HepG2 (cell line): ENCODE results near the gene MARK4. TPM values are rescaled to one million over a fixed set of nuclear protein-coding genes. Genes with fewer than 3 reads are reported as not detected.
A peak's percentile ranks its signal among the peaks of the same experiment; 100 is the strongest.

Source experiments
- ETV5 ChIP-seq: IDR thresholded peaks from 2 replicates; pipeline ENCODE4 v1.6.1; 2018; ENCODE audit warnings: missing biosample characterization, missing genetic modification reagents, inconsistent platforms, borderline replicate concordance
- HMG20B ChIP-seq: conservative IDR thresholded peaks from 2 replicates; pipeline ENCODE4 v1.6.1; 2016; ENCODE audit warnings: missing genetic modification reagents, missing compliant biosample characterization
- HNRNPLL ChIP-seq: fragments of 200-400 bp; formaldehyde crosslinking; IDR thresholded peaks from 2 replicates; pipeline ENCODE4 v1.6.1; 2017; ENCODE audit warnings: mild to moderate bottlenecking, low read depth, low read length; ENCODE audit not compliant: poor library complexity, severe bottlenecking
- HOXA9 ChIP-seq: sonication (generic); formaldehyde crosslinking; IDR thresholded peaks from 2 replicates; pipeline ENCODE4 v1.8.1; 2022; ENCODE audit warnings: missing genetic modification reagents, mild to moderate bottlenecking, moderate library complexity, borderline replicate concordance
- KLF15 ChIP-seq: sonication (generic); formaldehyde crosslinking; IDR thresholded peaks from 2 replicates; pipeline ENCODE4 v1.8.1; 2023; ENCODE audit warnings: borderline replicate concordance, mild to moderate bottlenecking, inconsistent platforms, missing genetic modification reagents, mixed read lengths
- RAD21 ChIP-seq: fragments of 450-650 bp; formaldehyde crosslinking; IDR thresholded peaks from 2 replicates; pipeline ENCODE4 v1.5.0; 2020; ENCODE audit warnings: mild to moderate bottlenecking
- RFX5 ChIP-seq: IDR thresholded peaks from 2 replicates; pipeline ENCODE4 v1.6.1; 2011; ENCODE audit warnings: low read depth, low read length, improper control_type of control experiment
- STAG1 ChIP-seq: sonication (generic); formaldehyde crosslinking; IDR thresholded peaks from 2 replicates; pipeline ENCODE4 v1.4.0; 2020; ENCODE audit warnings: missing genetic modification reagents
- ZEB1 ChIP-seq: IDR thresholded peaks from 2 replicates; pipeline ENCODE4 v1.6.1; 2012; ENCODE audit warnings: mild to moderate bottlenecking, low read depth, inconsistent platforms; ENCODE audit not compliant: insufficient replicate concordance
- ZNF879 ChIP-seq: sonication (generic); formaldehyde crosslinking; IDR thresholded peaks from 2 replicates; pipeline ENCODE4 v1.8.1; 2023; ENCODE audit warnings: missing genetic modification reagents
- polyA plus RNA-seq, 8 experiments: library from polyadenylated mRNA; depleted of rRNA in 3 of 8; stranded (reverse) in 7 of 8; unstranded in 1 of 8; fragments of >200 nt; fragmentation: Illumina TruSeq in 4 of 8; extraction: Trizol in 4 of 8; gene quantifications; 2 replicates each; pipeline versions ENCODE4 v1.2.1 to v1.2.3, GENCODE V29; 2011 to 2016; ENCODE audit warnings: low read depth in 4 of 8, missing spikeins in 1 of 8, mixed read lengths in 1 of 8; ENCODE audit not compliant: insufficient read depth in 1 of 8
- total RNA-seq, 5 experiments: library from RNA; depleted of rRNA; stranded (reverse); fragments of >200 nt; fragmentation: Illumina TruSeq; extraction: Trizol; gene quantifications; 2 replicates each; pipeline ENCODE4 v1.2.3, GENCODE V29; 2016; ENCODE audit warnings: low read depth in 1 of 5
- TF ChIP-seq, protein P1 (sequence below): sonication (generic); formaldehyde crosslinking; IDR thresholded peaks from 2 replicates; pipeline ENCODE4 v1.4.0; 2020; ENCODE audit warnings: mild to moderate bottlenecking, missing genetic modification reagents
- TF ChIP-seq, protein P2 (sequence below): sonication (generic); formaldehyde crosslinking; IDR thresholded peaks from 2 replicates; pipeline ENCODE4 v1.8.0; 2022; ENCODE audit warnings: mild to moderate bottlenecking, missing genetic modification reagents
- TF ChIP-seq, protein P3 (sequence below), 2 experiments: sonication (generic) in 1 of 2; formaldehyde crosslinking in 1 of 2; IDR thresholded peaks; 2 replicates each; pipeline versions ENCODE4 v1.4.0 to v1.6.1; 2018 to 2020; ENCODE audit warnings: missing genetic modification reagents in 2 of 2, borderline replicate concordance in 1 of 2, low read depth in 1 of 2, mild to moderate bottlenecking in 1 of 2, missing biosample characterization in 1 of 2
- TF ChIP-seq, protein P4 (sequence below): sonication (generic); formaldehyde crosslinking; IDR thresholded peaks from 2 replicates; pipeline ENCODE4 v1.4.0; 2020; ENCODE audit warnings: missing genetic modification reagents, borderline replicate concordance

The MARK4 gene
- total and polyA plus RNA-seq, 2 of the 13 experiments (the other 11 are each of a cell fraction or from before 2014, with no cell fraction given), result 7.0 to 12.2 TPM

DNA sequence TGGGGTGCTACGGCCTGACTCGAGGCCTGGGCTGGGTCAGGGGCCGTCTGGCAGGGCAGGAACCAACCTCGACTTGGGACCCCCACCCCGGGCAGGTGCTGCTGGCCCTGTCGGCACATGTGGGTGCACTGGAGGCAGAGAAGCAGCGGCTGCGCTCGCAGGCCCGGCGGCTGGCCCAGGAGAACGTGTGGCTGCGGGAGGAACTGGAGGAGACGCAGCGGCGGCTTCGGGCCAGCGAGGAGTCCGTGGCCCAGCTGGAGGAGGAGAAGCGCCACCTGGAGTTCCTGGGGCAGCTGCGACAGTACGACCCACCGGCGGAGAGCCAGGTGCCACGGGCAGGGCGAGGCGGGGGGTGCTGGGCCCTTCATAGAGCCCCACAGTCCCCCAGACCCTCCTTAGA lies 95.4 kb downstream of the MARK4 start (continued):
- TF ChIP-seq, protein P1, sequence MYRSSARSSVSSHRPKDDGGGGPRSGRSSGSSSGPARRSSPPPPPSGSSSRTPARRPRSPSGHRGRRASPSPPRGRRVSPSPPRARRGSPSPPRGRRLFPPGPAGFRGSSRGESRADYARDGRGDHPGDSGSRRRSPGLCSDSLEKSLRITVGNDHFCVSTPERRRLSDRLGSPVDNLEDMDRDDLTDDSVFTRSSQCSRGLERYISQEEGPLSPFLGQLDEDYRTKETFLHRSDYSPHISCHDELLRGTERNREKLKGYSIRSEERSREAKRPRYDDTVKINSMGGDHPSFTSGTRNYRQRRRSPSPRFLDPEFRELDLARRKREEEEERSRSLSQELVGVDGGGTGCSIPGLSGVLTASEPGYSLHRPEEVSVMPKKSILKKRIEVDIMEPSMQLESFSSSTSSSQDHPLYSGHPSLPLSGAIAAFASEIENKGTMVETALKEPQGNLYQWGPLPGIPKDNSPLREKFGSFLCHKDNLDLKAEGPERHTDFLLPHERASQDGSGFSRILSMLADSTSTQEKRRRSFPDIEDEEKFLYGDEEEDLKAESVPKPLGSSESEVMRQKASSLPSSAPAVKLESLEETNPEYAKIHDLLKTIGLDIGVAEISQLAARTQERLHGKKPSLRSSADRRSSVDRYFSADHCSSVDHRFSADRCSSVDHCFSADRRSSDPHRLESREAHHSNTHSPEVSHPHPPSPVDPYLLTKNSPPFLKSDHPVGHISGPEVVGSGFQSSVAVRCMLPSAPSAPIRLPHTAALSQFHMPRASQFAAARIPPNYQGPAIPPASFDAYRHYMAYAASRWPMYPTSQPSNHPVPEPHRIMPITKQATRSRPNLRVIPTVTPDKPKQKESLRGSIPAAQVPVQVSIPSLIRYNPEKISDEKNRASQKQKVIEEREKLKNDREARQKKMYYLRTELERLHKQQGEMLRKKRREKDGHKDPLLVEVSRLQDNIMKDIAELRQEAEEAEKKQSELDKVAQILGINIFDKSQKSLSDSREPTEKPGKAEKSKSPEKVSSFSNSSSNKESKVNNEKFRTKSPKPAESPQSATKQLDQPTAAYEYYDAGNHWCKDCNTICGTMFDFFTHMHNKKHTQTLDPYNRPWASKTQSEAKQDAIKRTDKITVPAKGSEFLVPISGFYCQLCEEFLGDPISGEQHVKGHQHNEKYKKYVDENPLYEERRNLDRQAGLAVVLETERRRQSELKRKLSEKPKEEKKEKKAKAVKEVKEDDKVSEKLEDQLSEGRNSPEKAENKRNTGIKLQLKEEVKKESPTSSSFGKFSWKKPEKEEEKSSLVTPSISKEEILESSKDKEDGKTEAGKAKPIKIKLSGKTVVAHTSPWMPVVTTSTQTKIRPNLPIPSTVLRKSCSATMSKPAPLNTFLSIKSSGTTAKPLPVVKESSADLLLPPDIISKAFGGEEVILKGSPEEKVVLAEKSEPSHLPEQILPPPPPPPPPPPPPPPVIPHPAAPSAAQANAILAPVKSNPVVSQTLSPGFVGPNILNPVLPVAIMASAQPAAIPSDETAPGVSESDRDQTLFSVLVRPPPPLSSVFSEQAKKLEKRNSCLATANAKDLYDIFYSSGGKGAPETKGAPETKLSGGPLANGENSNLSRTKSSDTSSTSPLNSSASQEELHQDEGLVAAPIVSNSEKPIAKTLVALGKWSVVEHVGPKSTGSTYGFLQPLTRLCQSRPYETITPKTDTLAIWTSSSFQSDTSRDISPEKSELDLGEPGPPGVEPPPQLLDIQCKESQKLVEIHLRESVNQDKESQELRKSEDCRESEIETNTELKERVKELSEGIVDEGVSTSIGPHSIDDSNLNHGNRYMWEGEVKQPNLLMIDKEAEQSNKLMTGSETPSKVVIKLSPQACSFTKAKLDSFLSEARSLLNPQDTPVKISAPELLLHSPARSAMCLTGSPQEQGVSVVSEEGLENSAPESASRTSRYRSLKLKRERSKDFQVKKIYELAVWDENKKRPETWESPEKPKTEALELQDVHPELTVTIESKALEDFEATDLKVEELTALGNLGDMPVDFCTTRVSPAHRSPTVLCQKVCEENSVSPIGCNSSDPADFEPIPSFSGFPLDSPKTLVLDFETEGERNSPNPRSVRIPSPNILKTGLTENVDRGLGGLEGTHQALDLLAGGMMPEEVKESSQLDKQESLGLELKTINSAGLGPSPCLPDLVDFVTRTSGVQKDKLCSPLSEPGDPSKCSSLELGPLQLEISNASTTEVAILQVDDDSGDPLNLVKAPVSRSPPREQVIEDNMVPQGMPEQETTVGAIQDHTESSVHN, result no peak
- TF ChIP-seq HMG20B (no peak), ETV5 (CRISPR knock-in tag) (0 out of 2 replicates have a peak, but pooled peaks have one; percentile 16), KLF15 (no peak), ZNF879 (no peak), HNRNPLL (peak; percentile 46), RAD21 (CRISPR knock-in tag) (peak; percentile 37; the same call in 1 of the 2 replicates), ZEB1 (no peak), STAG1 (CRISPR knock-in tag) (peak; percentile 50), RFX5 (no peak), HOXA9 (CRISPR knock-in tag) (no peak)
- TF ChIP-seq, protein P2, sequence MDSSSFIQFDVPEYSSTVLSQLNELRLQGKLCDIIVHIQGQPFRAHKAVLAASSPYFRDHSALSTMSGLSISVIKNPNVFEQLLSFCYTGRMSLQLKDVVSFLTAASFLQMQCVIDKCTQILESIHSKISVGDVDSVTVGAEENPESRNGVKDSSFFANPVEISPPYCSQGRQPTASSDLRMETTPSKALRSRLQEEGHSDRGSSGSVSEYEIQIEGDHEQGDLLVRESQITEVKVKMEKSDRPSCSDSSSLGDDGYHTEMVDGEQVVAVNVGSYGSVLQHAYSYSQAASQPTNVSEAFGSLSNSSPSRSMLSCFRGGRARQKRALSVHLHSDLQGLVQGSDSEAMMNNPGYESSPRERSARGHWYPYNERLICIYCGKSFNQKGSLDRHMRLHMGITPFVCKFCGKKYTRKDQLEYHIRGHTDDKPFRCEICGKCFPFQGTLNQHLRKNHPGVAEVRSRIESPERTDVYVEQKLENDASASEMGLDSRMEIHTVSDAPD (CRISPR knock-in tag), result no peak
- TF ChIP-seq, protein P3, sequence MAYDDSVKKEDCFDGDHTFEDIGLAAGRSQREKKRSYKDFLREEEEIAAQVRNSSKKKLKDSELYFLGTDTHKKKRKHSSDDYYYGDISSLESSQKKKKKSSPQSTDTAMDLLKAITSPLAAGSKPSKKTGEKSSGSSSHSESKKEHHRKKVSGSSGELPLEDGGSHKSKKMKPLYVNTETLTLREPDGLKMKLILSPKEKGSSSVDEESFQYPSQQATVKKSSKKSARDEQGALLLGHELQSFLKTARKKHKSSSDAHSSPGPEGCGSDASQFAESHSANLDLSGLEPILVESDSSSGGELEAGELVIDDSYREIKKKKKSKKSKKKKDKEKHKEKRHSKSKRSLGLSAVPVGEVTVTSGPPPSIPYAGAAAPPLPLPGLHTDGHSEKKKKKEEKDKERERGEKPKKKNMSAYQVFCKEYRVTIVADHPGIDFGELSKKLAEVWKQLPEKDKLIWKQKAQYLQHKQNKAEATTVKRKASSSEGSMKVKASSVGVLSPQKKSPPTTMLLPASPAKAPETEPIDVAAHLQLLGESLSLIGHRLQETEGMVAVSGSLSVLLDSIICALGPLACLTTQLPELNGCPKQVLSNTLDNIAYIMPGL (CRISPR knock-in tag; IDR thresholded peaks at IDR 0.05; ENCODE audit: borderline replicate concordance in 1 of 2, low read depth in 1 of 2), result peak; percentile 26 to 28; a peak in 2 of 4 replicates
- TF ChIP-seq, protein P4, sequence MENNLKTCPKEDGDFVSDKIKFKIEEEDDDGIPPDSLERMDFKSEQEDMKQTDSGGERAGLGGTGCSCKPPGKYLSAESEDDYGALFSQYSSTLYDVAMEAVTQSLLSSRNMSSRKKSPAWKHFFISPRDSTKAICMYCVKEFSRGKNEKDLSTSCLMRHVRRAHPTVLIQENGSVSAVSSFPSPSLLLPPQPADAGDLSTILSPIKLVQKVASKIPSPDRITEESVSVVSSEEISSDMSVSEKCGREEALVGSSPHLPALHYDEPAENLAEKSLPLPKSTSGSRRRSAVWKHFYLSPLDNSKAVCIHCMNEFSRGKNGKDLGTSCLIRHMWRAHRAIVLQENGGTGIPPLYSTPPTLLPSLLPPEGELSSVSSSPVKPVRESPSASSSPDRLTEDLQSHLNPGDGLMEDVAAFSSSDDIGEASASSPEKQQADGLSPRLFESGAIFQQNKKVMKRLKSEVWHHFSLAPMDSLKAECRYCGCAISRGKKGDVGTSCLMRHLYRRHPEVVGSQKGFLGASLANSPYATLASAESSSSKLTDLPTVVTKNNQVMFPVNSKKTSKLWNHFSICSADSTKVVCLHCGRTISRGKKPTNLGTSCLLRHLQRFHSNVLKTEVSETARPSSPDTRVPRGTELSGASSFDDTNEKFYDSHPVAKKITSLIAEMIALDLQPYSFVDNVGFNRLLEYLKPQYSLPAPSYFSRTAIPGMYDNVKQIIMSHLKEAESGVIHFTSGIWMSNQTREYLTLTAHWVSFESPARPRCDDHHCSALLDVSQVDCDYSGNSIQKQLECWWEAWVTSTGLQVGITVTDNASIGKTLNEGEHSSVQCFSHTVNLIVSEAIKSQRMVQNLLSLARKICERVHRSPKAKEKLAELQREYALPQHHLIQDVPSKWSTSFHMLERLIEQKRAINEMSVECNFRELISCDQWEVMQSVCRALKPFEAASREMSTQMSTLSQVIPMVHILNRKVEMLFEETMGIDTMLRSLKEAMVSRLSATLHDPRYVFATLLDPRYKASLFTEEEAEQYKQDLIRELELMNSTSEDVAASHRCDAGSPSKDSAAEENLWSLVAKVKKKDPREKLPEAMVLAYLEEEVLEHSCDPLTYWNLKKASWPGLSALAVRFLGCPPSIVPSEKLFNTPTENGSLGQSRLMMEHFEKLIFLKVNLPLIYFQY, result no peak
